Activated CD4-positive, CD25-positive, alpha-beta regulatory T cell treated with anti-CD3 and anti-CD28 coated beads, Interleukin-2, amount 50 U/mL, for 16 hours (primary cell): ENCODE measurements around the gene TPK1.
"Not testable (repeated sequence)": the region's sequence is repeated elsewhere in the genome, so short reads cannot be mapped to it uniquely, and the experiment has no call there.

ENCODE experiments used
- DNase-seq: peaks from one replicate; pipeline ENCODE4 v3.0.0-alpha.2; 2020; ENCODE audit warnings: low read depth, low spot score

TPK1 gene

DNA sequence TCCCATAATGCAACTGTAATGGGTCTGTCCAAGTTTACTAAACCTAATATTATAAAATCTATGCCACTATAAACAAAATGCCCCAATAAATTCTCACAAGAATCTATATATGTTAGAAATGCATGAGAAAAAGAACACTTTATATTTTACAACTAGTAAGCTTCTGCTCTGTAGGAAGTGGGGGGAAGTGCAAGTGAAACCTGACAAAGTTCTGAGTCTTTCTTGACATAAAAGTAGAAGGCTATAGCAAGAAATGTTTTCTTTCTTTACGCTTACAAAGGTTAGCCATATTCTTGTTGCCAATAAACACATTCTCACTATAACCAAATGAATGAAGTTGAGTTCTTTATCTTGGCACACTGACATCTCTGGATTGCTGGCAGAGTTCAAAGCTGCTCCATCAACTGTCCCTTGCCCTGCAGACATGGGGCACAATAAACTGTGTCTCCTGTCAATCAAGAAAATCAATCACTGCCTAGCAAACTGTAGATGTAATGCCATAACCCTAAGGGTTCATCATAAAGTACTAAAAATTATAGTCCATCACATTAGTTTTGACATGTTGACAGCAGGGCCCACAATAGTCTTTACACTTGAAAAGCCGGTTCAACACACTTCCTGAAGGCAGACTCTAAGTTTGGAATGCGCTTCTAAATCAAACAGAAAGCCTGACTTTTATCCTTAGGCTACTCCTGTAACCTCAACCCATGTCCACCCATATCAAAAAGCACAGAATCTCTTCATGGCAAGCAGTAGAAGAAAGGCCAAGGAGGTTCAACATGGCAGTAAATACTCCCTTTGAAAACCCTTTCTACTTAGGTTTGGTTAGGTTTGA, 58.6 kb downstream of the TPK1 start:
- DNase-seq = no peak

DNA sequence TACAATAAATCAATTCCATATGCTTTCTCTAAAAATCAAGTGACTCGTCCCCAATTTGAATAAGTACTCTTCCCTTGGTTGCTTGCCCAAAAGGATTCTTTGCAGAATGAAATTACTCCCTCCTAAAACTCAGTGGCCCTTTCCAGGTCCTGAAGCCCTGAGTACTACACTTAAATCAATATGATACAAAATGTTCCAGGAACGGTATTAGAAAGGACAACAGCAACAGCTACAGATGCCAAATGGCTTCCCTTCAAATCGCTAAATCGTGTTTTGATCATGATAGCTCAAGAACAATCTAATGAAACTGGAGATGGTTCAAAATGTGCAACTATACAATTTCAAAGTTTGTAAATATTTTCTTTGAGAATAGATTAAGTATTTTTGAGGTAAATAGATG, 59.4 kb downstream of the TPK1 start:
- DNase-seq = no peak

- DNase-seq = no peak
Measured at GRCh38 chr7:144775749-144776148, 60.1 kb downstream of the TPK1 start.

- no peak for DNase-seq
Measured at GRCh38 chr7:144771927-144772326, 63.9 kb downstream of the TPK1 start.

DNA sequence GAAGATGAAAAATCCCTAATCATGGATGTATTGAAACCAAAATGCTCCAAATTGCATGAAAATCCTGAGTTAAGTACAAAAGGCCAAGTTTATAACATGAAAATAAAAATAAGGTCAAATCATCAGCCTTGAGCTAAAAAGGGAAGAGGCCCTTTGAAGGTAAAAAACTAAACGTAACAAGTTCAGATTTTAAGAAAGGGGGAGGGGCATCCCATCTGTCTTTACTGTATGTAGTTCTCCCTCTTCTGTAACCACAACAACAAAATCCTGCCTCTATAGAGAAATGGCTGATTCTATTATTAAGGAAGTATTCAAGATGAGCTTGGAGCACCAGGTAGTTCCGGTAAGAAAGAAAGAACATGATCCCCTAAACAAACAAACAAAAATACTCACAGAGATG, 64.7 kb downstream of the TPK1 start:
- no peak for DNase-seq

GRCh38 chr7:144769352-144769751, 66.5 kb downstream of the TPK1 start:
- no peak for DNase-seq

- no peak for DNase-seq
Measured at GRCh38 chr7:144768633-144769032, 67.2 kb downstream of the TPK1 start.

DNA sequence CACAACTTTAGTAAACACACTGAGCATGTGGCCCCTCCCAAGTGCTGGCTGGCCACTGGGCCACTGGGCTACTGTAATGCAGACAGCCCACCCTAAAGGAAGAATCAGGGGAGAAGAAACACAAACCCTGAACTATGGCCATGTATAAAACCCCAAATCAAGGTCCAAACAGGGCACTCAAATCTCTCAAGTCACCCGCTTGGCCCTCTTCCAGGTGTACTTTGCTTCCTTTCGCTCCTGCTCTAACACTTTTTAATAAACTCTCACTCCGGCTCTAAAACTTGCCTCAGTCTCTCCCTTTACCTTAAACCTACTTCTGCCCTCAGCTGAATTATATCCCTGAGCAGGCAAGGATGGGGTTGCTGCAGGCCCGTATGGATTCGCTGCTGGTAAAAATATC, 72.6 kb downstream of the TPK1 start:
- no peak for DNase-seq

GRCh38 chr7:144762853-144763252, 73.0 kb downstream of the TPK1 start:
- DNase-seq = no peak

DNA sequence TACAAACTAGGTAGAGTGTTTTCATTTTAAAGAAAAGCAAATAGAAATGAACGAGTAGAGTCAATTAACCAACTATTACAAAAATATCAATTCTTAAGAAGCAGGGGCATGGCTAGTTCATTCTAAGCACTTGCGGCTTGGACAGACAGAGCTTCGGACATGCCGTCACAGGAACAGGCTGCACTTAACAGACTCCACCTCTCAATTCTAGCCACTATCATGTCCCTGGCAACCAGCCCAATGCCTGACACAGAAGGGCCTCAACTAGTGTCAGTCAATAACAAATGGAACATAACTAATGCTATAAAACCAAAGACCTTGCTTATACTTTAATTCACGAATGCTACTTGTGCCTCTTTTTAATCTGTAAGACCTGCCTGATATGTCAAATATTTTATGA, 74.4 kb downstream of the TPK1 start:
- no peak for DNase-seq

- no peak for DNase-seq
Measured at GRCh38 chr7:144759653-144760052, 76.2 kb downstream of the TPK1 start.

GRCh38 chr7:144747936-144748335, 87.9 kb downstream of the TPK1 start:
- DNase-seq = no peak

GRCh38 chr7:144738708-144739314, 97.0 kb downstream of the TPK1 start:
- no peak for DNase-seq

DNA sequence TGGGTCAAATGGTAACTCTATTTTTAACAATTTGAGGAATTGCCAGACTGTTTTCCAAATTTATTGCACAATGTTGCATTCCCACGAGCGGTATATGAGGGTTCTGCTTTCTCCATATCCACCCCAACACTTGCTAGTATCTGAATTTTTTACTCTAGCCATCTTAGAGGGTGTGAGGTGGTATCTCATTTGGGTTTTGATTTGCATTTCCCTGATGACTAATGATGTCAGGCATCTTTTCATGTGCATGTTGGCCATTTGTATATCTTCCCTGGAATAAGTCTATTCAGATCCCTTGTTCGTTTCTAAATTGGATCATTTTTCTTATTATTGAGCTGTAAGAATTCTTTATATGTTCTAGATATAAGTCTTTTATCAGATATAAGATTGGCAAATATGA, 97.7 kb downstream of the TPK1 start:
- DNase-seq = no peak

DNA sequence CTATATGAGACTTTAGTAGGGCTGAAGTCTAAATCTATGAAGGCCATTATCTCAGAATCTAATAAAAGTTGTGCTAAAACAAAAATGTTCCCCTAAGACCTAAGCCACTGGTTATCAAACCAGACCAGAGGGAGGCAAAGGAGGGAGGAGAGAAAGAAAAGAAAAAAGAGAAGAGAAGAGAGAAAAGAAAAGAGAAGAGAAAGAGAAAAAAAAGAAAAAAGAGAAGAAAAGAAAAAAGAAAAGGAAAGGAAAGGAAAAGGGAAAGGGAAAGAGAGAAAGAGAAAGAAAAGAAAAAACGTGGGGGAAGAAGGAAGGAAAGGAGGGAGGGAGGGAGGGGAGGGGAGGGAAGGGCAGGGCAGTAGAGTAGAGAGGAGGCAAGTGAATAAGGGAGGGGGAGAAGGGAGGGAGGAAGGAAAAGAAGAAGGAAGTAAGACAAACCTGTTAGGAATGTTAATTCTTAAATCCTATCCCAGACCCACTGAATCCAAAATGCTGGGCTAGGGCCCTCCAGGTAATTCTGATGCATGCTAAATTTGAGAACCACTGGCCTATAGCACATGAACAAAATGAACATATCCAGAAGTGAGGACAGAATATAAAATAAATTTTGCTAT, 98.9 kb downstream of the TPK1 start:
- no peak for DNase-seq

- no peak for DNase-seq
Measured at GRCh38 chr7:144735505-144736276, 100.2 kb downstream of the TPK1 start.

- DNase-seq = no peak
Measured at GRCh38 chr7:144731661-144732351, 104.0 kb downstream of the TPK1 start.

- no peak for DNase-seq
Measured at GRCh38 chr7:144730224-144730623, 105.6 kb downstream of the TPK1 start.

GRCh38 chr7:144729226-144729625, 106.6 kb downstream of the TPK1 start:
- DNase-seq = no peak

DNA sequence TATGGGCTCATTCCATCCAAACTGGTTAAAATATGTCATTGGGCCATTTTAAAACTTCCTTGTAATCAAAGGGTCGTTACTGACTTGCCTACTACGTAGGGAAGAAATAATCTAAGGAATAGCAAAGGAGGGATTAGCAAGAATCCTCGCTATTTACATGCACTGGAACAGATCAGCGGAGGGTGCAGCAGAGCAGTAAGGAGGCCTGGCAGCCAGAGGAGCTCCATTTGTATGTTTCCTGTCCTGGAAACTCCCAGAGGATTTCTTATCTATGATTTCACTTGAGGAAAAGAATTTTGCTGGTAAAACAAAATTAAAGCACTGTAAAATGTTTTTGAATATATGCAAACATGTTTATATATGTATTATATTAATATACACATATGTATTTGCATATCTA, 107.3 kb downstream of the TPK1 start:
- no peak for DNase-seq

- not testable (repeated sequence) for DNase-seq
Measured at GRCh38 chr7:144726840-144727239, 109.0 kb downstream of the TPK1 start.

- DNase-seq = no peak
Measured at GRCh38 chr7:144725070-144725469, 110.8 kb downstream of the TPK1 start.
